ENCODE measurements around the gene CHCHD6. TPM values are rescaled to one million over a fixed set of nuclear protein-coding genes. Genes with fewer than 3 reads are reported as not detected.
A peak's percentile ranks its signal among the peaks of the same experiment; 100 is the strongest.

The CHCHD6 gene
- total RNA-seq, 1 donor from 2014 or later = 13.1 TPM

- peaks cover 3% of the 10 kb centered on the region for H3K36me3 Mint-ChIP-seq (ENCODE audit: unreplicated experiment)
- H3K4me3 Mint-ChIP-seq (ENCODE audit: unreplicated experiment) = no peak overlapping the region
- no peak for TF ChIP-seq CTCF (IDR thresholded peaks at IDR 0.05)
These were observed 153.9 kb downstream of the CHCHD6 start for GRCh38 chr3:126857928-126858327.

GRCh38 chr3:126858401-126858800, 154.4 kb downstream of the CHCHD6 start:
- peaks cover 21% of the 10 kb centered on the region for H3K4me1 Mint-ChIP-seq (ENCODE audit: unreplicated experiment)
- peak; percentile 63 for DNase-seq (ENCODE audit: extremely low spot score, unreplicated experiment)
- H3K27me3 Mint-ChIP-seq (ENCODE audit: unreplicated experiment) = no peaks in the 10 kb centered on the region
- H3K27ac Mint-ChIP-seq (ENCODE audit: unreplicated experiment) = no peak overlapping the region
- no peaks in the 10 kb centered on the region for H3K36me3 Mint-ChIP-seq (ENCODE audit: unreplicated experiment)
- TF ChIP-seq CTCF (IDR thresholded peaks at IDR 0.05) = no peak
- no peak overlapping the region for H3K4me3 Mint-ChIP-seq (ENCODE audit: unreplicated experiment)
- H3K9me3 Mint-ChIP-seq (ENCODE audit: unreplicated experiment) = no peaks in the 10 kb centered on the region

More at GRCh38 chr3:126857928-126858327, 153.9 kb downstream of the CHCHD6 start:
- Mint-ChIP-seq H3K27ac (ENCODE audit: unreplicated experiment) (no peak overlapping the region), H3K9me3 (ENCODE audit: unreplicated experiment) (no peaks in the 10 kb centered on the region), H3K27me3 (ENCODE audit: unreplicated experiment) (no peaks in the 10 kb centered on the region), H3K4me1 (ENCODE audit: unreplicated experiment) (peaks cover 21% of the 10 kb centered on the region)
- DNase-seq (ENCODE audit: extremely low spot score, unreplicated experiment) = peak; percentile 70

GRCh38 chr3:126858887-126859286, 154.8 kb downstream of the CHCHD6 start:
- H3K4me3 Mint-ChIP-seq (ENCODE audit: unreplicated experiment) = no peak overlapping the region
- H3K27ac Mint-ChIP-seq (ENCODE audit: unreplicated experiment) = peak overlapping the region; percentile 66
- no peaks in the 10 kb centered on the region for H3K27me3 Mint-ChIP-seq (ENCODE audit: unreplicated experiment)
- peak; percentile 84 for DNase-seq (ENCODE audit: extremely low spot score, unreplicated experiment)
- H3K4me1 Mint-ChIP-seq (ENCODE audit: unreplicated experiment) = peaks cover 21% of the 10 kb centered on the region
- no peaks in the 10 kb centered on the region for H3K9me3 Mint-ChIP-seq (ENCODE audit: unreplicated experiment)
- TF ChIP-seq CTCF (IDR thresholded peaks at IDR 0.05) = no peak
- H3K36me3 Mint-ChIP-seq (ENCODE audit: unreplicated experiment) = no peaks in the 10 kb centered on the region

- no peaks in the 10 kb centered on the region for H3K36me3 Mint-ChIP-seq (ENCODE audit: unreplicated experiment)
These were observed 155.6 kb downstream of the CHCHD6 start for GRCh38 chr3:126859415-126860246.

More at GRCh38 chr3:126859415-126860246, 155.6 kb downstream of the CHCHD6 start:
- peaks cover 21% of the 10 kb centered on the region for H3K4me1 Mint-ChIP-seq (ENCODE audit: unreplicated experiment)
- H3K9me3 Mint-ChIP-seq (ENCODE audit: unreplicated experiment) = no peaks in the 10 kb centered on the region
- H3K27me3 Mint-ChIP-seq (ENCODE audit: unreplicated experiment) = no peaks in the 10 kb centered on the region
- peak overlapping the region; percentile 66 for H3K27ac Mint-ChIP-seq (ENCODE audit: unreplicated experiment)
- DNase-seq (ENCODE audit: extremely low spot score, unreplicated experiment) = peak; percentile 76
- no peak overlapping the region for H3K4me3 Mint-ChIP-seq (ENCODE audit: unreplicated experiment)
- no peak for TF ChIP-seq CTCF (IDR thresholded peaks at IDR 0.05)
